ENCODE measurements around the gene FAM221B. TPM values are rescaled to one million over a fixed set of nuclear protein-coding genes. Genes with fewer than 3 reads are reported as not detected.

FAM221B gene
- total RNA-seq, 2 donors from 2014 or later = 0.33 TPM; not detected in 1

DNA sequence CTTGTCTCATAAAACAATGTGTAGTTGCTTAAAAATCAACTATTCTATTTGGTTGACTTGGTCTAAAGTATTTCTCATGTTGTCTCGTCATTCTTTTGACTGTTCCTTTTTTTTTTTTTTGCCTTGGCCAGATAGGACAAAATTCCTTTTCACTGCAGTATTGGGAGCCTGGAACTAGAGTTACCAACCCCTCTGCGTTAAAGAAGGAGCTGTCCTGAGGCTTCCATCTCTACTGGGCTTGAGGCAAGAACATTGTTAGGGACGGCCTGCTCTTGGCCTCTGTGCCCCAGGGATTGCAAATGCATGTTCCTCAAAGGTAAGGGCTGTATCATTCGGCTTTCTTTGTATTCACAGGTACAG, 38.5 kb downstream of the FAM221B start:
- 25 to 31% methylated on average over 4 of the region's 4 CpGs for WGBS, 2 donors
- H3K4me3 ChIP-seq = no peak overlapping the region
- DNase-seq (no peak), ATAC-seq (no peak)
- H3K36me3 ChIP-seq (replicated peaks in 1 of 2; ENCODE audit: insufficient read depth in 1 of 2, low read depth in 2 of 2) = no peaks in the 10 kb centered on the region
- H3K9me3 ChIP-seq = no peaks in the 10 kb centered on the region
- peaks cover 7% of the 10 kb centered on the region for H3K4me1 ChIP-seq
- TF ChIP-seq, protein P1, sequence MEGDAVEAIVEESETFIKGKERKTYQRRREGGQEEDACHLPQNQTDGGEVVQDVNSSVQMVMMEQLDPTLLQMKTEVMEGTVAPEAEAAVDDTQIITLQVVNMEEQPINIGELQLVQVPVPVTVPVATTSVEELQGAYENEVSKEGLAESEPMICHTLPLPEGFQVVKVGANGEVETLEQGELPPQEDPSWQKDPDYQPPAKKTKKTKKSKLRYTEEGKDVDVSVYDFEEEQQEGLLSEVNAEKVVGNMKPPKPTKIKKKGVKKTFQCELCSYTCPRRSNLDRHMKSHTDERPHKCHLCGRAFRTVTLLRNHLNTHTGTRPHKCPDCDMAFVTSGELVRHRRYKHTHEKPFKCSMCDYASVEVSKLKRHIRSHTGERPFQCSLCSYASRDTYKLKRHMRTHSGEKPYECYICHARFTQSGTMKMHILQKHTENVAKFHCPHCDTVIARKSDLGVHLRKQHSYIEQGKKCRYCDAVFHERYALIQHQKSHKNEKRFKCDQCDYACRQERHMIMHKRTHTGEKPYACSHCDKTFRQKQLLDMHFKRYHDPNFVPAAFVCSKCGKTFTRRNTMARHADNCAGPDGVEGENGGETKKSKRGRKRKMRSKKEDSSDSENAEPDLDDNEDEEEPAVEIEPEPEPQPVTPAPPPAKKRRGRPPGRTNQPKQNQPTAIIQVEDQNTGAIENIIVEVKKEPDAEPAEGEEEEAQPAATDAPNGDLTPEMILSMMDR (IDR thresholded peaks at IDR 0.05) = no peak
- TF ChIP-seq POLR2A (IDR thresholded peaks at IDR 0.05) = no peak
- H3K27me3 ChIP-seq = no peaks in the 10 kb centered on the region
- no peak overlapping the region for H3K27ac ChIP-seq
- intact Hi-C loops (cut with DNase I) = loop anchor here (5.0 kb wide), 1 partner anchor 87 kb away; no protein-coding TSS in a partner anchor

DNA sequence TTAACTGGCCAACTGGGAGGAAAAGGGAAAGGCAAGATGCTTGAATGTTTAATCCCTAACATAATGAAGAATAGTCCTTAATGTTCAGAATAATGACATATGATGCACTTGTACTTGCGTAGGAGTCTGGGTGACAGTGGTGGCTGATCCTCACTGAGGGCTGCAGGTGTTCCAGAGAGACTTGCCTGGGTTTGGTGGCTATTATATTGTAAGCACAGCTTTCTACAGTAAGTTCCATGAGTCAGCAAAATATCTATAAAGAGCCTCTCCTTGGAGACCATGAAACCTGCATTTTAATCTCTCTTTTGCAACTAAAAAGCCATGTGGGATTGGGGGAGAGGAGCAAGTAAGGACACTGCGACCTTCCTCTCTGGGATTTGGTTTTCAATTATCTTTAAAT, 39.0 kb downstream of the FAM221B start:
- H3K27ac ChIP-seq = no peak overlapping the region
- TF ChIP-seq POLR2A (IDR thresholded peaks at IDR 0.05) = no peak
- TF ChIP-seq, protein P1 (IDR thresholded peaks at IDR 0.05) = no peak
- ATAC-seq (no peak), DNase-seq (no peak)
- 91 to 93% methylated on average over 2 of the region's 2 CpGs for WGBS, 2 donors
- intact Hi-C loops (cut with DNase I) = no loop called here
- H3K36me3 ChIP-seq (replicated peaks in 1 of 2; ENCODE audit: insufficient read depth in 1 of 2, low read depth in 2 of 2) = no peaks in the 10 kb centered on the region
- no peaks in the 10 kb centered on the region for H3K27me3 ChIP-seq
- H3K4me3 ChIP-seq = no peak overlapping the region
- no peaks in the 10 kb centered on the region for H3K9me3 ChIP-seq
- H3K4me1 ChIP-seq = peaks cover 7% of the 10 kb centered on the region

DNA sequence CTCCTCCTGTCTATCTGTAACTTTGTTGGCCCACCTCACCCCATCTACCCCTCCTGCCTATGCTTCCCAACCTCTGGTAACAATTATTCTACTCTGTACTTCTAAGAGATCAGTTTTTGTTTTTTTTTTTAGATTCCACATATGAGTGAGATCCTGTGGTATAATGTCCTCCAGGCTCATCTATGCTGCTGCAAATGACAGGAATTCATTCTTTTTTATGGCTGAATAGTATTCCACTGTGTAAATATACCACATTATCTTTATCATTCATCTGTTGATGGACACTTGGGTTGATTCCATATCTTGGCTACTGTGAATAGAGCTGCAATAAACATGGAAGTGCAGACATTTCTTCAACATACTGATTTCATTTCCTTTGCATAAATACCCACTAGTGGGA, 45.1 kb downstream of the FAM221B start:
- TF ChIP-seq, protein P1 (IDR thresholded peaks at IDR 0.05) = no peak
- no peak for TF ChIP-seq POLR2A (IDR thresholded peaks at IDR 0.05)
- intact Hi-C loops (cut with DNase I) = no loop called here

DNA sequence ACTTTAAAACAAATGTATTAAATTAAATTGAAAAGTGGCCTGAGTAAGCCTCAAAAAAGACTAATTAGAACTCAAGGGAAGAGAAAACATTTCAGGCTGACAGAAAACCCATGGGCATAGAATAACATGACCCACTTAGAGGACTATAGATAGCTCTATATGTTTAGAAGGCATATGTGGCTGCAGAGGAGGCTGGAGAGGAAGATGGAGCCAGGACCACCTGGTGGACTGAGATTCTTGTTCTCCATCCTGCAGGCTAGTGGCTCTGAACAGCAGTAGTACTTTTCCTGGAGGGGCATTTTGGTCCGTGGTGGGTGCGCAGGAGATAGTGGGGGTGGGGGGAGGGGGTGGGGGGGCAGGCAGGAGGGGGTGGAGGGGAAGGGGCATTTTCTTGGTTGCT, 47.5 kb downstream of the FAM221B start:
- Histone ChIP-seq H3K27me3 (no peaks in the 10 kb centered on the region), H3K27ac (no peak overlapping the region), H3K4me1 (no peaks in the 10 kb centered on the region), H3K36me3 (replicated peaks in 1 of 2; ENCODE audit: insufficient read depth in 1 of 2, low read depth in 2 of 2) (no peaks in the 10 kb centered on the region), H3K9me3 (no peaks in the 10 kb centered on the region), H3K4me3 (no peak overlapping the region)
- DNase-seq (no peak), ATAC-seq (no peak)
- no peak for TF ChIP-seq POLR2A (IDR thresholded peaks at IDR 0.05)
- 54 to 67% methylated on average over 2 of the region's 2 CpGs for WGBS, 2 donors
- intact Hi-C loops (cut with DNase I) = no loop called here

More for the DNA sequence above, 45.1 kb downstream of the FAM221B start:
- Histone ChIP-seq H3K4me1 (no peaks in the 10 kb centered on the region), H3K36me3 (replicated peaks in 1 of 2; ENCODE audit: insufficient read depth in 1 of 2, low read depth in 2 of 2) (no peaks in the 10 kb centered on the region), H3K4me3 (no peak overlapping the region), H3K27me3 (no peaks in the 10 kb centered on the region), H3K27ac (no peak overlapping the region), H3K9me3 (no peaks in the 10 kb centered on the region)
- DNase-seq (no peak), ATAC-seq (no peak)

DNA sequence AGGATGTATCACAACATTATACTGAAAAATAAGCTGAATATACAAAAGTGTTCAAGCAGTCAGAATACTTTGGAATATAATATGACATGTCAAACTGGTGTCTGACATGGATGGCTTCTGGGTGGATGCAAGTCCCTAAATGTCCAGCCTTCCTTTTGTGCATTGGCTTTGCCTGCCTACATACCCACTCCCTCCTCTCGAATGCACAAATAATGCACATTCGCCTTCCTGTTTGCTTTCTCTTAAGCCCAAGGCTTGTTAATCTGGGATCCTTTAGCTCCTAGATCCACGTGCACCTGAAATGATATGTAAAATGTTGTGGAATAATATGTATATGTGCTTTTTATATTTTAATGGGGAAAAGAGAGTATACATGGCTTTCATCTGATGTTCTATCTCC, 50.0 kb downstream of the FAM221B start:
- H3K9me3 ChIP-seq = no peaks in the 10 kb centered on the region
- H3K27ac ChIP-seq = no peak overlapping the region
- 76 to 90% methylated on average over 3 of the region's 3 CpGs for WGBS, 2 donors
- peaks cover 5% of the 10 kb centered on the region for H3K4me1 ChIP-seq
- DNase-seq = no peak
- intact Hi-C loops (cut with DNase I) = no loop called here
- ATAC-seq = no peak
- no peak overlapping the region for H3K4me3 ChIP-seq
- TF ChIP-seq, protein P1 (IDR thresholded peaks at IDR 0.05) = no peak
- no peak for TF ChIP-seq POLR2A (IDR thresholded peaks at IDR 0.05)
- no peaks in the 10 kb centered on the region for H3K36me3 ChIP-seq (replicated peaks in 1 of 2; ENCODE audit: insufficient read depth in 1 of 2, low read depth in 2 of 2)
- H3K27me3 ChIP-seq = no peaks in the 10 kb centered on the region

Measured in body of pancreas (tissue), 4 donors.